Measurements from ENCODE around the gene SESN1. TPM values are rescaled to one million over a fixed set of nuclear protein-coding genes. Genes with fewer than 3 reads are reported as not detected.

Gene SESN1
- total RNA-seq, 1 experiment from 2014 or later, result 17.5 TPM

- H2AFZ ChIP-seq (ENCODE audit: low read length), result no peak overlapping the region
- no peak overlapping the region for H3K14ac ChIP-seq (ENCODE audit: insufficient read depth, low read length)
- H3K56ac ChIP-seq (ENCODE audit: insufficient read length, low read depth, low read length), result no peak overlapping the region
- no peak overlapping the region for H3K18ac ChIP-seq (ENCODE audit: insufficient read length, low read depth, low read length)
- no peak overlapping the region for H3K27ac ChIP-seq (ENCODE audit: insufficient read length, low read depth, low read length)
- Mint-ChIP-seq H3K36me3 (ENCODE audit: insufficient read depth in 1 of 3, low read depth in 3 of 3) (peaks cover 0 to 3% (median 0%) of the 10 kb centered on the region in 3 experiments; a peak in 1 of 7 replicates), H3K27me3 (ENCODE audit: low read depth) (no peaks in the 10 kb centered on the region), H3K4me3 (no peak overlapping the region), H3K4me1 (0 out of 4 replicates have a peak, but pooled peaks cover 0 to 2% of the 10 kb centered on the region in 2 experiments), H3K9me3 (no peaks in the 10 kb centered on the region), H3K27ac (no peak overlapping the region; a peak in 1 of 7 replicates)
- H3K23me2 ChIP-seq (ENCODE audit: insufficient read length, low read depth, low read length, poor library complexity, severe bottlenecking), result no peaks in the 10 kb centered on the region
- no peak overlapping the region for H2BK12ac ChIP-seq (ENCODE audit: insufficient read length, low read depth, low read length)
- H4K8ac ChIP-seq (replicated peaks; ENCODE audit: insufficient read length, low read depth, low read length), result no peak overlapping the region
- no peak overlapping the region for H4K5ac ChIP-seq (ENCODE audit: insufficient read length, low read depth, low read length)
- no peak overlapping the region for H3K9ac ChIP-seq (ENCODE audit: extremely low read depth, insufficient read length, low read length)
- no peaks in the 10 kb centered on the region for H3K79me1 ChIP-seq (ENCODE audit: insufficient read depth, low read depth, low read length, poor library complexity, severe bottlenecking)
- no peaks in the 10 kb centered on the region for H4K20me1 ChIP-seq (ENCODE audit: control insufficient read depth, insufficient read depth, insufficient read length)
- H2BK15ac ChIP-seq (ENCODE audit: low read depth, low read length), result no peak overlapping the region
- H3T11ph ChIP-seq (ENCODE audit: low read length), result no peak overlapping the region
- no peaks in the 10 kb centered on the region for H3K79me2 ChIP-seq (ENCODE audit: insufficient read depth, low read length)
- H2BK20ac ChIP-seq (ENCODE audit: low read depth, low read length, poor library complexity, severe bottlenecking), result no peak overlapping the region
- no peak overlapping the region for H3K23ac ChIP-seq (ENCODE audit: insufficient read length, low read depth, low read length)
- WGBS (ENCODE audit: extremely low coverage, insufficient read length, low lambda C conversion rate), result no CpG with 5 or more reads among the region's 1 CpG
- no peak overlapping the region for H3K4ac ChIP-seq (ENCODE audit: low read depth, low read length)
- H2BK5ac ChIP-seq (ENCODE audit: insufficient read length, low read length), result no peak overlapping the region
- H2AK5ac ChIP-seq (ENCODE audit: insufficient read length, low read length), result no peak overlapping the region
- H3K4me1 ChIP-seq (ENCODE audit: insufficient read depth, low read length), result no peaks in the 10 kb centered on the region
- H3K9me3 ChIP-seq (ENCODE audit: control insufficient read depth, low read depth, low read length), result no peaks in the 10 kb centered on the region
- no peaks in the 10 kb centered on the region for H3K27me3 ChIP-seq (ENCODE audit: insufficient read depth, low read length)
- no peak; the same call in 2 of the 3 replicates for TF ChIP-seq CTCF (conservative IDR thresholded peaks at IDR 0.05)
- no peak overlapping the region for H4K91ac ChIP-seq (ENCODE audit: insufficient read length, low read depth, low read length)
- no peak overlapping the region for H2BK120ac ChIP-seq (ENCODE audit: low read depth, low read length, poor library complexity, severe bottlenecking)
- no peak overlapping the region for H3K4me2 ChIP-seq (ENCODE audit: insufficient read depth, insufficient read length, low read length)
- DNase-seq, result no peak
These were observed 12.5 kb downstream of the SESN1 start for GRCh38 chr6:109082188-109082577.

Data from H9 (cell line).